ENCODE measurements around the gene ERC1.

The ERC1 gene

GRCh38 chr12:1515010-1515409, 524.0 kb downstream of the ERC1 start:
- DNase-seq (ENCODE audit: low read depth), result no peak

DNA sequence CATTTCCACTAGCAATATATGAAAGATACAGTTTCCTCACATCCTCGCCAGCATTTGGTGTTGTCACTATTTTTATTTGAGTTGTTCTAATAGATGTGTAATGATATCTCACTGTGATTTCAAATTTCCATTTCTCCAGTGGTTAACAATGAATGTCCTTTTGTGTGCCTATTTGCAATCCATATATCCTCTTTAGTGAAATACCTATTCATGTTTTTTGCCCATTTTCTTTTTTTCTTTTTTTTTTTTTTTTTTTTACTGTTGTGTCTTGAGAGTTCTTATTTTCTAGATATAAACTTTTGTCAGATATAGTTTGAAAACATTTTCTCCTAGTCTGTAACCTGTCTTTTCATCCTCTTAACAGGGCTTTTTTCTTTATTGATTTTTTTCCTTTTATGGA, 524.4 kb downstream of the ERC1 start:
- DNase-seq (ENCODE audit: low read depth), result no peak

DNA sequence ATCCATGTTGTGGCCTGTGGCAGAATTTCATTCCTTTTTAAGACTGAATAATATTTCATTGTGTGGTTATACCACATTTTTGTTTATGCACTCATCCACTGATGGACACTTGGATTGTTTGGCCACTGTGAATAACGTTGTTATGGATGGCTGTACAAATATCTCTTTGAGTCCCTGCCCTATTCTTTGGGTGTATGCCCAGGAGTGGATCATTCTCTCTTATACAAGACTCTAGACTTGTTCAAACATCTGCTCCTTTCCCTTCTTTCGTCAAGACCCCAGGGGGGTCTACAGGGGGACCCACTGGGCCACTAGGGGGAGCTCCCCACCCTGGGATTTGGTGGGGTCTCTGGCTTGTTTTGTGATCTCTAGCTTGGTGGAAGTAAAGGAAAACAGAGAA, 526.0 kb downstream of the ERC1 start:
- DNase-seq (ENCODE audit: low read depth), result peak; percentile 79

GRCh38 chr12:1517734-1518525, 526.9 kb downstream of the ERC1 start:
- DNase-seq (ENCODE audit: low read depth), result no peak

- DNase-seq (ENCODE audit: low read depth), result peak; percentile 63
Observed at GRCh38 chr12:1518591-1519516, 527.8 kb downstream of the ERC1 start.

- no peak for DNase-seq (ENCODE audit: low read depth)
Observed at GRCh38 chr12:1519642-1520041, 528.6 kb downstream of the ERC1 start.

- DNase-seq (ENCODE audit: low read depth), result no peak
Observed at GRCh38 chr12:1523046-1523445, 532.0 kb downstream of the ERC1 start.

DNA sequence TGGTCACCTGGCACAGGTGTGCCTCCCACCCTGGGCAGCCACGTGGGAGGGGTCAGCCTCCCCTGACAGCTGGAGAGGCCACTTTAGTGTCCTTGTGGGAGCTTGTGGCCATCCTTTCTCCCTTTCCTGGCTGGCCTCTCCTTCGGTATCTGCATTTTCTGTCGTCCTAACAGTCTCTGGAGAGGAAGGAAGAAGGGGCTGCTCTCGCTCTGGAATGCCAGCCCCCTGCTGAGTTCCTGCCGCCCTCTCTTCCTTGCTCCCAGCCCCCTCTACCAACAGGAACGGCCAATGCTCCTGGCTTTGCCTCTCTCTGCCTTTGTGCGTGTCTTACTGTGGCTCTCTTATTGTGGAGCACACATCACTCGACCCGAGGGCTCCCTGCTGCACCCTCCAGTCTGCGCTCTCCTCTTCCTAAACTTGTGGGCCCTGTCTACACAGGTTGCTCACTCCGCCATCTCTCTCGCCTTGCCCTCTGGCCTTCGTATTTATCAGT, 532.6 kb downstream of the ERC1 start:
- no peak for DNase-seq (ENCODE audit: low read depth)

- DNase-seq (ENCODE audit: low read depth), result no peak
Observed at GRCh38 chr12:1525858-1526257, 534.8 kb downstream of the ERC1 start.

DNA sequence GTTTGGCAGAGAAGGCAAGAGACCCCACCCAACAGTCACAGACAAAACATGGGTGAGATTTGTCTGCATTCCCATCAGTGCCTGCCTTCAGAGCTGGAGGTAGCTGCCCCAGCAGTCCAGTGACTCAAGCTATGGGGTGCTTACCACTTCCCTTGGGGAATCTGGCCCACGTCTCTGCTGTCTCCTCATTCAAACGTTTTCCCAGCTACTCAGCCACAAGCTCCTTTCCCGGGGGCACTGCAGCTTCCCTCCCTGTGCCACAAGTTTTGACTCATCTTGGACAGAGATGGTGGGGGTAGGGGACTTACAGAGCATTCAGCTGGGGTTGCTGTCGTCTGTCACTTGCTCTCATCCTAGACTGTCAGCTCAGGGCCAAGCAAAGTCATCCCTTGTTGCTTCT, 536.8 kb downstream of the ERC1 start:
- DNase-seq (ENCODE audit: low read depth), result no peak

GRCh38 chr12:1528791-1529190, 537.8 kb downstream of the ERC1 start:
- DNase-seq (ENCODE audit: low read depth), result no peak

DNA sequence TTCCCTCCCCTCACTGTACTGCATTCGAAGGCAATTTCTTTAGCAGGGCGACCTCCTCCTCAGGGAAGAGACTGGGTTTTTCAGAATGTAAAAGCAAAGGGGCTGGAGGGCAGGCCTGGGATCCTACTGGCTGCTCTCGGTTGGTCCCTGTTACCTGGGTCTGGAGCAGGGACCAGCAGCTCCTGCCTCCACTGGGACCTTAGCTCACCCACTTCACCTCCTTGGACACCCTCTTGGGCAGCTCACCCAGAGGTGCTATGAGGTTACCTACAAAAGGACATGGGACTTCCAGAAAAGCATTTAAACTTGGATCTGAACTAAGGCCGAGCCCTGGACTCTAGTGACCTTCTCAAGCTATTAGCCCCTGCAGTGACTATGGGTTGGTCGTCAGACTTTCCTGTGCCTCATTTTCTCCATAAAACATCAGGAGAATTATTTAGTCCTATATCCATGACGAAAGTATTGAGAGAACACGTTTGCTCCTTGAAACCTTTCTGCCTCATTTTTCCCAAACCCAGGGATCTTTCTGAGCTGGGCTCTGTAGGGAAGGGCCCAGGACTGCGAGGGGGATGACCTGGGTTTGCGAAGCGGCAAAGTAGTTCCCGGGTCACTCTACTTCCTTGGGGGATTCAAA, 538.3 kb downstream of the ERC1 start:
- no peak for DNase-seq (ENCODE audit: low read depth)

DNA sequence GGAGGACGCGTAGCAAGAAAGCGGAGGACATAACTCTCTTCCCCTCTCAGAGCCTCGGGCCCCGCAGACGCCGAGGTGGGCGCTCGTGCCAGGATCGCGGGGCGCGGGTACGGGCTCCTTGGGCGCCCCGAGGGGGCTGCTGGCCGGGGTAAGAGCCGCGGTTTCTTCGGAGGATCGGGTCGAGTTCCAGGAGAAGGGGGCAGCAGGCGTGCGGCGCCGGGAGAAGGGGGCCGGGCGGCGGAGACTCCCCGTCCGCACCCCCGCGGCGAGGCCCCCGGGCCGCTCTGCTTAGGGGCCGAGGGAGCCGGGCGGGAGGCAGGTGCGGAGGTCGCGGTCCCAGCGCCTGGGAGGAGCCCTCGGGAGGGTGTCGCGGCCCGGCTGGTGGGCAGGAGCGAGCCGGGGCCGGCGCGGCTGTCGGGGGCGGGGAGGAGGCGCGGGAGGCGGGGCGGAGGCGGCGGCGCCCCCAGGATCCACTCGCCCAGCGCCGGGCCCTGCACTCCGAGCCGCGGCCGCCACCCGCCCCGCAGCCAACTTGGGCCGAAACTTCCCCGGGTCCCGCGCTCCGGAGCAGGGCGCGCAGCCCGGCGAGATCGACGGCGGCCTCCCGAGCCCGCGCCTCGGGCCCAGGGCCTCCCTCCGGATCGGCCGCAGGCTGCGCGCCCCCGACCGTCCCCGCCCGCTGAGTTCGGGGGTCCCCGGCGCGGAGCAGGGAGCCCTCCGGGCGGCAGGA, 539.0 kb downstream of the ERC1 start:
- DNase-seq (ENCODE audit: low read depth), result no peak

- DNase-seq (ENCODE audit: low read depth), result no peak
Observed at GRCh38 chr12:1530592-1531152, 539.6 kb downstream of the ERC1 start.

- DNase-seq (ENCODE audit: low read depth), result no peak
Observed at GRCh38 chr12:1531153-1531653, 540.2 kb downstream of the ERC1 start.

- no peak for DNase-seq (ENCODE audit: low read depth)
Observed at GRCh38 chr12:1531654-1532374, 540.8 kb downstream of the ERC1 start.

- DNase-seq (ENCODE audit: low read depth), result no peak
Observed at GRCh38 chr12:1532375-1533165, 541.5 kb downstream of the ERC1 start.

- DNase-seq (ENCODE audit: low read depth), result peak; percentile 54
Observed at GRCh38 chr12:1533205-1533601, 542.2 kb downstream of the ERC1 start.

DNA sequence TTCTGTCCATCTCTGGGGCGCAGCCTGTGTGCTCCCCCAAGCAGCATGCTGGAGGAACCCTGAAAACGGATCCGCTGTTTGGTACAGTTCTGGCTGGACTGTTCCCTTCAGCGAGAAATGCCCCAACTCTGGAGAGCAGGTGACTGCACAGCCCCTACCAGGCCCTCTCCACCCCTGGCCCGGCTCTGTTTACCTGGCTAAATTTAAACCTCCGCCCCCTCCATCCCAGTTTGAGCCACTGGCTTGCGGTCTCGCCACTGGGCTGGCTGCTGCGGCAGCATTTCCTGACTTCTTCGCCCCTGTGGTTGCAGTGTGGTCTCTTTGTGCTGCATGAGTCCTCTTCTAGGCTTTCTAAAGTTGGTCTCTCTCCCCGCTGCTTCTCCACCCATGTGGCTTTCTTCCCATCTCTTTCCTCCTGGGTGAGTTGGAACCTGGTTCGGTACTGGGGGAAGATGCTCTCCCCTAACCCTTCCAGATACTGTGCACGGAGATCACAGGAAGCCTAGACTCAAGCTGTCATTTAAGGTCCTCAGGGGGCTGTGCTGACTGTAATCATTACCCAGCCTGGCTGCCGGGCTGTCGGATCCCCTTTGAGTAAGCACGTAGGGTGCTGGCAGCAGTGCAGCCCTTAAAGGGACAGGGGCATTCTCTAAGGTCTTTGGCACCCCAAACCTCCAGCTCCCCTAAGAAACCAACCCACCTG, 542.7 kb downstream of the ERC1 start:
- no peak for DNase-seq (ENCODE audit: low read depth)

Measured in fibroblast of the conjunctiva (primary cell).